ENCODE measurements around the gene EPHA10.

Gene EPHA10

DNA sequence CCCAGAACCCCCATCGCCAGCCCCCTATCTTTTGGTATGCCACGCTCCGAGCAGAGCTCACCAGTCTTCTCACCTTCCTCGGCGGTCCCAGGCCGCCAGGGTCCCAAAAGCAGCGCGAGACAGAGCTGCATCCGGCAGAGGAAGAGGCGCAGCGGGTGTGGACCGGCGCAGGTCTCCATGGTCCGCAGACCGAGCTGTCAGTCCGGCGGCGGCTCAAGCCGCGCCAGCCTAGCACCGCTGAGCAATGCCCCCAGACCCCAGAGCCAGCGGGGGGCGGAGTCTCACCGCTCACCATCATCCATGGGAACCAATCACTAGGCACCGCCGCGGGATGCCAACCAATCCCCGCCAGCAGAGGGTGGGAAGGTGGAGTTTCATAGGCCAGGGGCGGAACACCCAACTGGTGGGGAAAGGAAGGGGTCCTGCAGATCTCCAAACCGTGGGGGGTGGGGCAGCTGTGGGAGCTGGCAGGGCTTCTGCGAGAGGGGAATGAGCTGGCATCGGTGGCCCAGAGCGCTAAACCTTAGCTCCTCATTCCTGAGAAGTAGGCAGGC lies at the start of gene EPHA10:
EPHA10 (minus strand) TSS at position 233 of the 554 bp plus-strand sequence; CDS start at position 179, 54 bp downstream.
- H3K36me3 Mint-ChIP-seq, result peaks cover 2% of the 10 kb centered on the region
- peaks cover 7% of the 10 kb centered on the region for H3K4me1 Mint-ChIP-seq
- H3K27ac Mint-ChIP-seq, result no peak within 1 kb of the TSS
- DNase-seq (ENCODE audit: low spot score in 2 of 2) (no peak), ATAC-seq (ENCODE audit: low read depth) (no peak)
- H3K9me3 Mint-ChIP-seq, result peaks cover 2% of the 10 kb centered on the region
- H3K4me3 Mint-ChIP-seq, result peak within 1 kb of the TSS; percentile 57
- H3K27me3 Mint-ChIP-seq, result peaks cover 34% of the 10 kb centered on the region

DNA sequence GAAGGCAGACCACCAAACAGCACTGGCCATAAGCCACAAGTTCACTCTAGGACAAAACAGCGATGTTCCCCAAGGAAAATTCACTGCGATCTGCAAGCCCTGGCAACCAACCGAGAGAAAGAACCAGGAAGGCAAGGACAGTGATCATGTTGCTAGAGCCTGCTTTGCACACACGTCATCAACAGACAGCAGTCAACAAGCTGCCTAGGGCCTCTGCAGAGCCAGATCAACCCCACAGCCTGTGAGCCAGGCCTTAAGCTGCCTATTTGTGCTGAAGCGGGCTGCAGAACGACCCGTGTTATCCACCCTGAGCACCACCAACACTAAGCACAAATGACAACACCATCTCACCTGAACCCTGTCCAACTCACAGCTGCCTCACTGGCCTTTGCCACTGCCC lies 49.3 kb upstream of the EPHA10 start:
- no peak overlapping the region for H3K27ac Mint-ChIP-seq
- peaks cover 17% of the 10 kb centered on the region for H3K4me1 Mint-ChIP-seq
- DNase-seq (ENCODE audit: low spot score in 2 of 2) (no peak), ATAC-seq (ENCODE audit: low read depth) (no peak)
- H3K4me3 Mint-ChIP-seq, result no peak overlapping the region
- H3K36me3 Mint-ChIP-seq, result peaks cover 15% of the 10 kb centered on the region
- H3K27me3 Mint-ChIP-seq, result no peaks in the 10 kb centered on the region
- no peaks in the 10 kb centered on the region for H3K9me3 Mint-ChIP-seq

DNA sequence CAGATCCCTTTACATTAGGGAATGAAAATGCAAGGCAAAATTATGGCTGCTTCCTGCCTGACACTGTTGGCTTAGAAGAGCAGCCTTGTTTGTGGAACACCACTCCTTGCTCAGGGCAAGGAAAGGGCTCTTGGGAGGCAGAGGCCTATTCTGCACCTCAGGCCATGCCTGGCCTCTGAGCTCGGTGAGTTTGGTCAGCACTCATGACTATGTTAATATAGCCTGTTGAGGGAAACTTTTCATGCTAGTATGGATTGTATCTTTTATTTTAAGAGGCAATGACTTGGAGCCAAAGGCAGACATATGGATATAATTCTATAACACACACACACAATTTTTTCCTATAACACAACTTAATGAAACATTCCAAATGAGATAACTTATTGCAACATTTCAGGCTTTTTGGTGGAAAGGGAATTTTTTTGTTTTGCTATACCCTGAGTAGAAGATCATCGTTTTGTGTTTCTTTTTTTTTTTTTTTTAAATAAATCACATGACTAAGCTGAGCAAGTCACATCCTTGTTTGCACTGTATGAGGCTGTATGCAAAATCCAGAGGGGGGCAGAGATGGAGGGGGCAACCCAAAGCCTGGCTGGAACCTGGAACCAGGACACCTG lies 48.7 kb upstream of the EPHA10 start:
- Mint-ChIP-seq H3K36me3 (peaks cover 14% of the 10 kb centered on the region), H3K4me3 (no peak overlapping the region), H3K9me3 (no peaks in the 10 kb centered on the region), H3K27ac (no peak overlapping the region), H3K4me1 (peaks cover 22% of the 10 kb centered on the region), H3K27me3 (no peaks in the 10 kb centered on the region)
- no peak for DNase-seq (ENCODE audit: low spot score in 2 of 2)
- no peak for ATAC-seq (ENCODE audit: low read depth)

DNA sequence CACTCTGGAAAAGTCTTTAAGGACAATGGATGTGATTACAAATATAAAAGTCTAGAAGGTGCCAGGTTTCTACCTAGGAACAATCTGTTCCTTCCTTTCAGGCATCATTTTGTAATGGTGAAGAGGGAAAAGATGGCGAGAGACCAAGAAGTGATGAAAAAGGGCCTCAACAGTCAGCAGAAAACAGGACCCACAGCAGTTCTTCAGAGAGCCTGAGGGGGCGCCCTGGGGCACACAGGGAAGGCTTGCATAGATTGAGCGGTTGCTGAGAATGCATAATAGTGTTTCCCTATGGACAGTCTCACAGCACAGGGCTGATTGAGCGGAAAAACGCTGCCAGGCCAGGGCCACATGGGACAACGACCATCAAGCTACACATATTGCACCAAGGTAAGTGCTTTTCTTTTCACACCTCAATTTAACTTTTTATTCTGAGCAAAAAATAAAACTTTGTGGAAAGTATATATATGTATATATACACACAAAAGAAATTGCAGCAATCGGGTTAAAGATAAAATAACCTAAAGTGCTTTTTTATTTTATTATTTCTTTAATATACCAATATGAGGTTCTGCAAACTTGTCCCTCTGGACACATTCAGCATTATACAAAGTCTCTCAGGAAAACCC lies 46.2 kb upstream of the EPHA10 start:
- peak overlapping the region; percentile 29 for H3K27ac Mint-ChIP-seq
- peak; percentile 47 for ATAC-seq (ENCODE audit: low read depth)

DNA sequence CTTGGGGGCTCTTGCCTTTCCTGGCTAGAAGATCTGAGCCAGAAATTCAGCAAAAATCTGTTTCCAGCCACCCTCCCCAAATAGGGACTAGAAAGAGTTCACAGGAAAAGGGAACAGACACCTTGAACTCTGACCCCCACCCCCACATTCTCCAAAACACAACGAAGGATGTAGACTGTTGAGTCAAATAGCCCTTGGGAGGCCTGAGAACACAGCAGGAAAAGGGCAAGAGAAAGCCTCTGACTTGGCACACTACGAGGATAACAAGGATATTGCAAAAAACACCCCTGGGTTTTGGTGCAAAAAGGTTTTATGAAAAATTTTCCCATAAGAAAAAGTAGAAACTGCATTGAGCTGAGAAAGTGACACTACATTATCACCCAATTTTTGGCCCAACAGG lies 45.0 kb upstream of the EPHA10 start:
- no peaks in the 10 kb centered on the region for H3K9me3 Mint-ChIP-seq
- ATAC-seq (ENCODE audit: low read depth) (no peak), DNase-seq (ENCODE audit: low spot score in 2 of 2) (no peak)
- no peak overlapping the region for H3K4me3 Mint-ChIP-seq
- H3K36me3 Mint-ChIP-seq, result peaks cover 5% of the 10 kb centered on the region
- peaks cover 24% of the 10 kb centered on the region for H3K4me1 Mint-ChIP-seq
- no peaks in the 10 kb centered on the region for H3K27me3 Mint-ChIP-seq
- H3K27ac Mint-ChIP-seq, result no peak overlapping the region

More for the DNA sequence above, 46.2 kb upstream of the EPHA10 start:
- Mint-ChIP-seq H3K4me1 (peaks cover 24% of the 10 kb centered on the region), H3K9me3 (no peaks in the 10 kb centered on the region), H3K4me3 (no peak overlapping the region), H3K27me3 (no peaks in the 10 kb centered on the region), H3K36me3 (peaks cover 11% of the 10 kb centered on the region)
- DNase-seq (ENCODE audit: low spot score in 2 of 2), result peak; percentile 52 to 60

DNA sequence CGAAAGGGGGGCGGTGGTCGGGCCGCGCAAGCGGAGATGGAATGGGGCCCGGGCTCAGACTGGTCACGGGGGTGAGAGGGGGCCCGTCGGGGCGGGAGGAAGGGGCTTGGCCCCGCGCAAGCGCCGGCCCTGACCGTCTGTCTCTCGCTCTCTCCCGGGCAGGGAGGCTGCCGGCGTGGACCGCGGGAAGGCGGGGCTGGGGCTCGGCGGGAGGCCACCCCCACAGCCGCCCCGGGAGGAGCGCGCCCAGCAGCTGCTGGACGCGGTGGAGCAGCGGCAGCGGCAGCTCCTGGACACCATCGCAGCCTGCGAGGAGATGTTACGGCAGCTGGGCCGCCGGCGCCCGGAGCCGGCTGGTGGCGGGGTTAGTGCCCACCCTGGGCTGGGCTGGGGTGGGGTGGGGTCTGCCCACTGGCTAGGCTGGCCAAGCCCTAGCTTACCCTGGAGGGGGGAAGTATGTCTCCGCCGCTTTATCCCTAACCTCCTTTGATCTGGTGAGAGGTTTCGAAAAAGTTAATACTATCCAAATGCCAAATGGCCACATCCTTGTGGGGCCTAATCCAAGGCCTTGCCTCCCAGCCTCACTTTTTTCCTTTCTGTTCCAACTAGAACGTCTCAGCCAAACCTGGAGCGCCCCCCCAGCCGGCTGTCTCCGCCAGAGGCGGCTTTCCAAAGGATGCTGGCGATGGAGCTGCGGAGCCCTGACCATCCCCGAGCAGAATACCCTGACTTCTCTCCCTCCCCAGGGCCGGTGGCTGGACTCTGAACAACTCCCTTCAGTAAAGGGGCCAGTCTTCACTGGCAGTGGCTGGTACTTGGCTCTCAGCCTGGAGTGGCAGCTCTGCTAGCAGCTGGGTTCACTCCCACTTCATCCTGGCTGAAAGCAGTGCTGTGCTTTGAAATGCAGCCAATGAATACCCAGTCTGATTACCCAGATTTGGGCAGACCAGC lies 43.7 kb upstream of the EPHA10 start:
- ATAC-seq (ENCODE audit: low read depth) (peak; percentile 22), DNase-seq (ENCODE audit: low spot score in 2 of 2) (no peak)
- Mint-ChIP-seq H3K4me3 (peak overlapping the region; percentile 88), H3K9me3 (no peaks in the 10 kb centered on the region), H3K36me3 (peaks cover 11% of the 10 kb centered on the region), H3K27ac (peak overlapping the region; percentile 93), H3K4me1 (peaks cover 28% of the 10 kb centered on the region), H3K27me3 (no peaks in the 10 kb centered on the region)

DNA sequence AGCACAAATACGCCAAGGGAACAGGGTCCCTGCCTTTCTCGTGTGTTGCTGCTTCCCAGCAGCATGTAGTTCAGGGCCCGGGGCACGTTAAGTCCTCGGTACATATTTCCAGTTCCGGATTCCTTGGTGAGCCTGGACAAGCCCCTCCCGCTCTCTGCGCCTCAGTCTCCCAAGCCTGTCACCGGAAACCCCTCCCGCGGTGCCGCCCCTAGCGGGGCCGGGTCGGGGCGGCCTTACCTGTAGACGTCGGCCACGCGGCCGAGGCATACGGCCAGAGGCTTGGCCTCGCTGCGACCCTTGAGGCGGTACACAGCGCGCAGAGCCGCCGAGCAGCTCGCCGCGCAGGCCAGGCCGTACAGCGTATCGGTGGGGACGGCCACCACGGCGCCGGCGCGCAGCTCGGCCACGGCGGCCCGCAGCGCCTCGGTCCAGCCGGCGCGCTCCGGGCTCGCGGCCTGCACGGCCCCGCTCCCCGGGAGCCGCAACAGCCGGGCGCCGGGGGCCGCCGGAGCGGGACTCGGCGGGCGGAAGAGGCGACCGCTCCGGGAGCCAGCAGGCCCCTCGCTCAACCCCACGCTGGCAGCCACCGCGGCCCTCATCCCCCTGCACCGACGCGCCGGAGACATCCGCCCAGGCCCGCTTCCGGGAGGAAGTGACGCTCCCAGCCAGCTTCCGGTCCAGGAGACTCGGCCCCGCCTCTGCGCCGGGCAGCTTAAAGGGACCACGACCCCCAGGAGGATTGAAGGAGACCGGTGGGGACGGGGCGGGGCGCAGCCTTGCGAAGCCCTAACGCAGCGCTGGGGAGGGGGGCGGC lies 42.8 kb upstream of the EPHA10 start, which contains the start of the genes C1orf122 and YRDC:
C1orf122 (plus strand) TSS at position 236 of the 814 bp plus-strand sequence. CDS start 615 bp downstream, outside the sequence.
YRDC (minus strand) TSS at position 654 of the 814 bp plus-strand sequence; CDS start at position 626, 28 bp downstream.
- Mint-ChIP-seq H3K9me3 (no peaks in the 10 kb centered on the region), H3K36me3 (peaks cover 13% of the 10 kb centered on the region), H3K27me3 (no peaks in the 10 kb centered on the region), H3K4me3 (peak within 1 kb of the TSS; percentile 88), H3K4me1 (peaks cover 28% of the 10 kb centered on the region), H3K27ac (peak within 1 kb of the TSS; percentile 93)
- DNase-seq (ENCODE audit: low spot score in 2 of 2) (peak; percentile 85 to 88), ATAC-seq (ENCODE audit: low read depth) (peak; percentile 91)

DNA sequence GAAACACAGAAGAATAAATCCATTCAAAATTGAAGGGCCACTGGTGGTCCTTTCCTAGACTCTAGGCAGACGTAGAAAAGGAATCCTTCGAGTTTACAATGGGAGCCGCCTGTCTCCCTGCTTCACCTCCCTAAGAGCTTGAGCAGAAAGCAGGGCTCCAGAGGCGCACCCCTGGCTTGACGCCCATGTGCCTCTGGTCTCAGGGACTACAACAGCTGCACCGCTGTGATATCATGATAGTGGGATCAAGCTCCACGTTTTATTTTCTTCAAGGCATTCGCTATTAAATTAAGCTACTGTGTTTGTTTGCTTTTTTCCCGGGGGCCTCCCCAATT lies 42.3 kb upstream of the EPHA10 start:
- Mint-ChIP-seq H3K27ac (peak overlapping the region; percentile 93), H3K36me3 (peaks cover 18% of the 10 kb centered on the region), H3K4me1 (peaks cover 28% of the 10 kb centered on the region), H3K9me3 (no peaks in the 10 kb centered on the region), H3K27me3 (no peaks in the 10 kb centered on the region), H3K4me3 (peak overlapping the region; percentile 85)
- no peak for ATAC-seq (ENCODE audit: low read depth)
- DNase-seq (ENCODE audit: low spot score in 2 of 2), result no peak

DNA sequence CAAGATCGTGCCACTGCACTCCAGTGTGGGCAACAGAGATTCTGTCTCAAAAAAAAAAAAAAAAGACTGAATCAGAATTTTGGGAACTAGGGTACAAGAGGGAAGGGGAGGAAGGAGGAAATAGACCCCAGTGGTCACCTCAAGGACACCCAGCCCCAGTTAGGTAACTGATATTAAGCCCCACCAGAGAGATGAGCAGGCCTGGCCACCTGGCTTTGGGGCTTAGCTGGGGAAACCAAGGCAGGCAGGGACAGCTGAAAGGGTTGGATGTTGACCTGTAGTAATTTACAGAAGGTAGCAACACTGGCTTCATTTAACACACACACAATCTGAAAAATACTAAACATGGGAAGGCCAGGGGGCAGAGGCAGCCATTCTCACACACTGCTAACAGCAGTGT lies 37.5 kb upstream of the EPHA10 start:
- Mint-ChIP-seq H3K9me3 (no peaks in the 10 kb centered on the region), H3K27me3 (no peaks in the 10 kb centered on the region), H3K36me3 (peaks cover 28% of the 10 kb centered on the region), H3K27ac (no peak overlapping the region), H3K4me3 (no peak overlapping the region), H3K4me1 (peaks cover 6% of the 10 kb centered on the region)
- DNase-seq (ENCODE audit: low spot score in 2 of 2) (no peak), ATAC-seq (ENCODE audit: low read depth) (no peak)

DNA sequence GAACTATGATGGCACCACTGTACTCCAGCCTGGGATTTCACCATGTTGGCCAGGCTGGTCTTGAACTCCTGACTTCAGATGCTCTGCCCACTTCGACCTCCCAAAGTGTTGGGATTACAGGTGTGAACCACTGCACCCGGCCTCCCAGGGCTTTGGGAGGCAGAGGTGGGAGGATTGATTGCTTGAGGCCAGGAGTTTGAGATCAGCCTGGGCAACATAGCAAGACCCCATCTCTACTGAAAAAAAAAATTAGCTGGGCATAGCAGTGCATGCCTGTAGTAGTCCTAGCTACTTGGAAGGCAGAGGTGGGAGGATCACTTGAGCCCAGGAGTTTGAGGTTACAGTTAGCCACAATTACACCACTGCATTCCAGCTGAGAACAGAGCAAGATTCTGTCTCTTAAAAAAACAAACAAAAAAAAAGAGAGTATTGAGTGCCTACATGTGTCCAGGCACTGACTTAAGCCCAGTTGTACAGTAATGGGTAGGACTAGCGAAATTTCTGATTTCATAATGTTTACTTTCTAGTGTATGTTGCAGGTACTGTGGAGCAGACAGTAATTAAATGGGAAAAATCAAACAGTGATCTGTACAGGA lies 32.9 kb upstream of the EPHA10 start:
- Mint-ChIP-seq H3K27ac (no peak overlapping the region), H3K4me1 (peaks cover 17% of the 10 kb centered on the region), H3K27me3 (no peaks in the 10 kb centered on the region), H3K36me3 (peaks cover 18% of the 10 kb centered on the region), H3K9me3 (no peaks in the 10 kb centered on the region), H3K4me3 (no peak overlapping the region)
- no peak for ATAC-seq (ENCODE audit: low read depth)
- no peak for DNase-seq (ENCODE audit: low spot score in 2 of 2)

DNA sequence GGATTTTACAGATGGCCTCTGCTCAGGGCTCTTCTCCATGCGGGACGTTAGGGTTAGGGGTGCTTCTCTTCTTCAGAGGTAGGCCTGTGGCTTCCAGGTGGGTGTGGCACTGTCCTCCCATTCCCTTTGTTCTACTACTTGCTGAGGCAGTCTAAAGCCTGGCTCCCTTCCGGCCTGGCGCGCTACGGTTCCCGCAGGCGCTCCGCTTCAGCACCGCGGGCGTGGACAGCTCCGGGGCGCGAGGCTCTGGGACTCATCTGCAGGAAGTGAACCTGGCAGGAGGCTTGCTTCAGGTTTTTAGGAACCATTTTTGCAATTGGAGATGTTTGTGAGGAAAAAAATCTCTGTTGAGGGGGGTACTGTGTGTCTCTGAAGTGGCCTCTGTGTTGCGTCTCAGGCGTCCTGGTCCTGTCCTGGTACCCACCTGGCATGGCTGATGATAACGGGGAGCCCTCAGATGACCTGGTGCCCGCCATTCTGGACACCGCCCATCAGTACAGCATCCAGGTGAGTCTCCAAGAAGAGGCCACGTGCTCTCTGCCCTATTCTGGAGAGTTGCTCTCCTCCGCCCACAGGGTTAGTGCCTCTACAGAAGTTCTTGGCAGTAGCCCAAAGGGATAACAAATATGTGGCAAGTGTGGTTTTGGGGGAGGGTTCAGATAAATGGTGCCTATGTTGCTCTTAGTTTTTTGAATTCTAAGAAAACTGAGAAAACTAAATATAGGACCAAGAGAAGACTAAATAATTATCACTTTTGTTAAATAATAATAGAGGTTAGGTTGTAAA lies 30.6 kb upstream of the EPHA10 start:
- H3K4me3 Mint-ChIP-seq, result peak overlapping the region; percentile 92
- no peak for DNase-seq (ENCODE audit: low spot score in 2 of 2)
- H3K4me1 Mint-ChIP-seq, result peaks cover 17% of the 10 kb centered on the region

More for the DNA sequence above, 30.6 kb upstream of the EPHA10 start:
- no peak overlapping the region for H3K27ac Mint-ChIP-seq
- ATAC-seq (ENCODE audit: low read depth), result no peak
- peaks cover 2% of the 10 kb centered on the region for H3K27me3 Mint-ChIP-seq
- peaks cover 8% of the 10 kb centered on the region for H3K36me3 Mint-ChIP-seq
- no peaks in the 10 kb centered on the region for H3K9me3 Mint-ChIP-seq

Measured in memory B cell (primary cell).